Neural progenitor cell (in vitro differentiated cells): ENCODE results near the gene STK39. TPM values are rescaled to one million over a fixed set of nuclear protein-coding genes. Genes with fewer than 3 reads are reported as not detected.

Experiments used
- DNase-seq: peaks from one replicate; pipeline ENCODE4 v3.0.0-alpha.2; 2016; ENCODE audit warnings: low spot score
- H2AFZ ChIP-seq: fragments of 200-600 bp; sonication (generic); replicated peaks from 2 replicates; pipeline ENCODE4 v1.6.1; 2016; ENCODE audit warnings: antibody characterized with exemption
- H3F3A ChIP-seq: fragments of 200-600 bp; sonication (generic); 2 replicates; pipeline ENCODE4 v1.6.1; 2016; ENCODE audit warnings: antibody characterized with exemption, low read depth
- H3K27ac ChIP-seq: fragments of 200-600 bp; sonication (generic); 2 replicates; pipeline ENCODE4 v1.5.1; 2016; ENCODE audit warnings: mild to moderate bottlenecking
- H3K27me3 ChIP-seq: fragments of 200-600 bp; sonication (generic); 2 replicates; pipeline ENCODE4 v1.6.1; 2016; ENCODE audit warnings: mild to moderate bottlenecking, moderate library complexity
- H3K36me3 ChIP-seq: fragments of 200-600 bp; sonication (generic); 2 replicates; pipeline ENCODE4 v1.5.1; 2016
- H3K4me1 ChIP-seq: fragments of 200-600 bp; sonication (generic); 2 replicates; pipeline ENCODE4 v1.6.1; 2016; ENCODE audit warnings: mixed run types
- H3K4me2 ChIP-seq: fragments of 200-600 bp; sonication (generic); 2 replicates; pipeline ENCODE4 v1.6.1; 2016
- H3K4me3 ChIP-seq: fragments of 200-600 bp; sonication (generic); 2 replicates; pipeline ENCODE4 v1.5.1; 2016
- H3K79me2 ChIP-seq: fragments of 200-600 bp; sonication (generic); 2 replicates; pipeline ENCODE4 v1.6.1; 2016; ENCODE audit warnings: low read depth
- H3K9ac ChIP-seq: fragments of 200-600 bp; sonication (generic); 2 replicates; pipeline ENCODE4 v1.6.1; 2016
- H3K9me3 ChIP-seq: fragments of 200-600 bp; sonication (generic); 2 replicates; pipeline ENCODE4 v1.5.1; 2016; ENCODE audit warnings: low read depth
- H4K20me1 ChIP-seq: fragments of 200-600 bp; sonication (generic); 2 replicates; pipeline ENCODE4 v1.6.1; 2016; ENCODE audit warnings: low read depth
- H3K27ac Mint-ChIP-seq: 3 replicates; pipeline ENCODE4 v1.8.0; 2021; ENCODE audit warnings: mixed read lengths
- H3K27me3 Mint-ChIP-seq: 2 replicates; pipeline ENCODE4 v1.8.0; 2022; ENCODE audit warnings: low read depth, mild to moderate bottlenecking, inconsistent platforms, moderate library complexity, mixed read lengths; ENCODE audit not compliant: insufficient read depth
- H3K36me3 Mint-ChIP-seq: 3 replicates; pipeline ENCODE4 v1.8.0; 2021; ENCODE audit warnings: mixed read lengths
- H3K4me1 Mint-ChIP-seq: 3 replicates; pipeline ENCODE4 v1.8.0; 2021; ENCODE audit warnings: mixed read lengths
- H3K4me3 Mint-ChIP-seq: 3 replicates; pipeline ENCODE4 v1.8.0; 2021; ENCODE audit warnings: mild to moderate bottlenecking, moderate library complexity, mixed read lengths
- H3K9me3 Mint-ChIP-seq: 3 replicates; pipeline ENCODE4 v1.8.0; 2020; ENCODE audit warnings: mixed read lengths
- EZH2 ChIP-seq: fragments of 200-600 bp; sonication (generic); IDR thresholded peaks from 2 replicates; pipeline ENCODE4 v1.6.1; 2017; ENCODE audit warnings: antibody characterized with exemption, mild to moderate bottlenecking, moderate library complexity
- EZH2phosphoT487 ChIP-seq: fragments of 200-600 bp; sonication (generic); IDR thresholded peaks from 2 replicates; pipeline ENCODE4 v1.6.1; 2017; ENCODE audit warnings: antibody characterized with exemption
- total RNA-seq: library from RNA; depleted of rRNA; stranded (reverse); fragments of >200 nt; gene quantifications from 2 replicates; pipeline ENCODE4 v1.2.3, GENCODE V29; 2015; ENCODE audit warnings: low replicate concordance
- TF ChIP-seq, protein P1 (sequence below): fragments of 200-600 bp; sonication (generic); IDR thresholded peaks from 2 replicates; pipeline ENCODE4 v1.5.1; 2017; ENCODE audit warnings: antibody characterized with exemption, mild to moderate bottlenecking

STK39 gene
- total RNA-seq, 1 donor from 2014 or later: 23.8 TPM

DNA sequence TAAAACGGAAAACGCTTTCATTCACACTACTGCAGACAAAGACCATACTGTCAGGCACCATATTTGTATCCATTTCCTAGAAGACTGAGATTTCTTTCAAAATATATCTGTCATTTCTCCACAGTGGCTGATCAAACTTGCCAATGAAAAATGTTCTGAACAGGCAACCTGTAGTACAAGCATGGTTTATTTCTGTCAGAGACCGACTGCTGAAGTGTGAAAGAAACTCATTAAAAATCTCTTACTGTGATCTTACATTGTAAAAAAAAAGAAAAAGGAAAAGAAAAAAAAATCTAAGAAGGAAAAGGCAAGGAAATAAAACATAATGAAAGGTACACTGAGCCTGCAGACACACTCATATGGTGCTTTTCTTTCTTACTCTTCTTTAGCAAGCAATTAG is 184.5 kb downstream of the STK39 start:
- Mint-ChIP-seq H3K4me3 (no peak overlapping the region), H3K27me3 (no peaks in the 10 kb centered on the region), H3K9me3 (no peaks in the 10 kb centered on the region), H3K36me3 (peaks cover 13% of the 10 kb centered on the region), H3K27ac (no peak overlapping the region), H3K4me1 (peaks cover 4% of the 10 kb centered on the region)
- Histone ChIP-seq H3K36me3 (no peaks in the 10 kb centered on the region), H3F3A (no peaks in the 10 kb centered on the region), H3K4me2 (no peak overlapping the region), H3K9ac (no peak overlapping the region), H3K27ac (no peak overlapping the region), H2AFZ (no peak overlapping the region), H3K4me1 (no peaks in the 10 kb centered on the region), H3K9me3 (no peaks in the 10 kb centered on the region), H3K4me3 (no peak overlapping the region), H4K20me1 (no peaks in the 10 kb centered on the region), H3K79me2 (no peaks in the 10 kb centered on the region), H3K27me3 (no peaks in the 10 kb centered on the region)
- no peak for TF ChIP-seq EZH2phosphoT487
- TF ChIP-seq EZH2: no peak
- TF ChIP-seq, protein P1, sequence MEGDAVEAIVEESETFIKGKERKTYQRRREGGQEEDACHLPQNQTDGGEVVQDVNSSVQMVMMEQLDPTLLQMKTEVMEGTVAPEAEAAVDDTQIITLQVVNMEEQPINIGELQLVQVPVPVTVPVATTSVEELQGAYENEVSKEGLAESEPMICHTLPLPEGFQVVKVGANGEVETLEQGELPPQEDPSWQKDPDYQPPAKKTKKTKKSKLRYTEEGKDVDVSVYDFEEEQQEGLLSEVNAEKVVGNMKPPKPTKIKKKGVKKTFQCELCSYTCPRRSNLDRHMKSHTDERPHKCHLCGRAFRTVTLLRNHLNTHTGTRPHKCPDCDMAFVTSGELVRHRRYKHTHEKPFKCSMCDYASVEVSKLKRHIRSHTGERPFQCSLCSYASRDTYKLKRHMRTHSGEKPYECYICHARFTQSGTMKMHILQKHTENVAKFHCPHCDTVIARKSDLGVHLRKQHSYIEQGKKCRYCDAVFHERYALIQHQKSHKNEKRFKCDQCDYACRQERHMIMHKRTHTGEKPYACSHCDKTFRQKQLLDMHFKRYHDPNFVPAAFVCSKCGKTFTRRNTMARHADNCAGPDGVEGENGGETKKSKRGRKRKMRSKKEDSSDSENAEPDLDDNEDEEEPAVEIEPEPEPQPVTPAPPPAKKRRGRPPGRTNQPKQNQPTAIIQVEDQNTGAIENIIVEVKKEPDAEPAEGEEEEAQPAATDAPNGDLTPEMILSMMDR: no peak
- DNase-seq: no peak

DNA sequence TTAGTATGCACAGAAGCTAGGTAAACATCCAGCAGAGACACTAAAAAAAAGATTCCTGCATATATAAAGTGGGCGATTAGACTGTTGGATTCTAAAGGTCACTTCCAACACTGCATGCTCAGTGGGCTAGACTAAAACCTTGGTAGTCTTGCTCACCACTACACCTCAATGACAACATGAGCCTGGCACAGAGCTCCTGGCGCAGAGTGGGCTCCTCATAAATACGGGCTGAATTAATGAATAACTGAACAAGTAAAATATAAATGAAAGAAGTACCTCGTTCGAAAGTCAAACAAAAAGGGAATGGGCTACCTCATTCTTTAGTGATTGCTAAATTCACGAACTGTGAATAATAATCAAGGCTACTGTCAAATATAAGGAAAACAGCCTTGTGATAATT is 185.3 kb downstream of the STK39 start:
- no peak overlapping the region for H3K4me3 ChIP-seq
- no peak overlapping the region for H3K27ac Mint-ChIP-seq
- H3K27me3 Mint-ChIP-seq: no peaks in the 10 kb centered on the region
- no peak overlapping the region for H3K4me3 Mint-ChIP-seq
- no peak for DNase-seq
- no peaks in the 10 kb centered on the region for H3K27me3 ChIP-seq
- no peaks in the 10 kb centered on the region for H4K20me1 ChIP-seq
- TF ChIP-seq EZH2phosphoT487 (no peak), EZH2 (no peak)
- TF ChIP-seq, protein P1: no peak
- peaks cover 7% of the 10 kb centered on the region for H3K36me3 Mint-ChIP-seq
- peaks cover 4% of the 10 kb centered on the region for H3K4me1 Mint-ChIP-seq
- H3K4me2 ChIP-seq: no peak overlapping the region
- H3K27ac ChIP-seq: no peak overlapping the region
- no peaks in the 10 kb centered on the region for H3K9me3 Mint-ChIP-seq
- no peak overlapping the region for H3K9ac ChIP-seq
- no peaks in the 10 kb centered on the region for H3K36me3 ChIP-seq
- H3K79me2 ChIP-seq: no peaks in the 10 kb centered on the region
- H3F3A ChIP-seq: no peaks in the 10 kb centered on the region
- H3K9me3 ChIP-seq: no peaks in the 10 kb centered on the region
- H3K4me1 ChIP-seq: no peaks in the 10 kb centered on the region
- no peak overlapping the region for H2AFZ ChIP-seq

DNA sequence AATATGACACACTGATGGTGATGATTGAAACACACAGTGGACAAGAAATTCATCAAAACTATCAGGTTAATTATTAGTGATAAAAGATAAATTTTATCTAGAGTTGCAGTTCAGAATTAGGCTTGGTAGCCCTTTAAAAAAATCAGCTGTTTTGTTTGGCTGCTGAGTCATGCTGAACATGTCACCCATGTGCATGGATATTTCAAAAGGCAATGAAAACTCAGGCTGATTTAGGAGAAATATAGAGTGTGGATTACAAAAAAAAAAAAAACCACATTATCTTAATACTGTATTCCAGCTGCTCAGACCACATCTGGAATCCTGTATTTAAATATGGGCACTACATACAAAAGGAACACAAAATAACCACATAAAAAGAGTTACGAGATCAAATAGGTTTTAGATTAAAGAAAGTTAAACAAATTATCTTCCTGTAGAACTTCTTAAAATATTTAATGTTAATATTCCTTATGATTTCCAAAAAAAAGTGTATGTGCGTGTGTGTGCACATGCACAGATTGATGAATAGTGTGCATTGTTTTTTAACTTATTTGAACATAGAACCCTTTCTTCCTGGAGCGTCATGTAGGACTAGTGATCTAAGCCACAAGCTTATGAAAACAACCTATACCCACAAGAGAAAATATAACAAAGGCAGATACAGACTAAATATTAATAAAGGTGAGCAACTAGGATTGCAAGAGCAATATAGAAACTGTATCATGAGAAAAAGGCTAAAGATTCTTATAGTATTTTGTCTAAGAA is 186.2 kb downstream of the STK39 start:
- no peak for DNase-seq
- Histone ChIP-seq H4K20me1 (no peaks in the 10 kb centered on the region), H3K4me2 (no peak overlapping the region), H3F3A (no peaks in the 10 kb centered on the region), H3K4me3 (no peak overlapping the region), H3K9ac (no peak overlapping the region), H3K27me3 (no peaks in the 10 kb centered on the region), H3K27ac (no peak overlapping the region), H3K4me1 (no peaks in the 10 kb centered on the region), H3K79me2 (no peaks in the 10 kb centered on the region), H2AFZ (no peak overlapping the region), H3K9me3 (no peaks in the 10 kb centered on the region), H3K36me3 (no peaks in the 10 kb centered on the region)
- peaks cover 4% of the 10 kb centered on the region for H3K4me1 Mint-ChIP-seq
- H3K36me3 Mint-ChIP-seq: peaks cover 7% of the 10 kb centered on the region
- H3K4me3 Mint-ChIP-seq: no peak overlapping the region
- no peak overlapping the region for H3K27ac Mint-ChIP-seq
- no peaks in the 10 kb centered on the region for H3K9me3 Mint-ChIP-seq
- H3K27me3 Mint-ChIP-seq: no peaks in the 10 kb centered on the region
- TF ChIP-seq EZH2 (no peak), EZH2phosphoT487 (no peak)
- TF ChIP-seq, protein P1: no peak
